A549 (cell line): ENCODE results near the gene GLIS1. TPM values are rescaled to one million over a fixed set of nuclear protein-coding genes. Genes with fewer than 3 reads are reported as not detected.

Source experiments
- ATAC-seq, 2 experiments: fragments of 200-7000 bp in 1 of 2; fragments of >200 bp in 1 of 2; cut with Nextera tagmentation in 1 of 2; cut with Tn5 transposase in 1 of 2; 3 replicates each; pipeline versions ENCODE4 v1.8.0 to v1.9.1; 2018 to 2020; ENCODE audit warnings: mild to moderate bottlenecking in 1 of 2, moderate library complexity in 1 of 2
- CTCF ChIA-PET: fragments of 300-600 bp; sonication (Branson Sonifier 250); formaldehyde crosslinking; extraction: SDS; loops from one replicate; lab custom pipeline; 2021; ENCODE audit warnings: antibody characterized with exemption, inconsistent platforms; lab: Yijun Ruan, JAX
- POLR2A ChIA-PET: fragments of 350-600 bp; formaldehyde crosslinking; extraction: SDS; loops from one replicate; lab custom pipeline; 2021; ENCODE audit warnings: antibody characterized with exemption, inconsistent platforms; lab: Yijun Ruan, JAX
- DNase-seq, 2 experiments: peaks; one replicate each; pipeline versions ENCODE4 v3.0.0 to v3.0.0-alpha.2; 2011 to 2016; ENCODE audit warnings: low read depth in 1 of 2, low spot score in 1 of 2
- FAIRE-seq: peaks from 2 replicates; lab custom pipeline; 2011; peaks lifted over from hg19 to GRCh38; lab: Jason Lieb, UNC
- H3K27ac ChIP-seq, 2 experiments: fragments of >200 bp; sonication (Bioruptor Twin); formaldehyde crosslinking; 3 replicates each; pipeline ENCODE4 v1.5.1; 2016 to 2017
- H3K4me1 ChIP-seq: fragments of >200 bp; sonication (Bioruptor Twin); formaldehyde crosslinking; 3 replicates; pipeline ENCODE4 v1.6.1; 2016
- H3K4me2 ChIP-seq: fragments of >200 bp; sonication (Bioruptor Twin); formaldehyde crosslinking; 3 replicates; pipeline ENCODE4 v1.6.1; 2016
- H3K4me3 ChIP-seq: fragments of >200 bp; sonication (Bioruptor Twin); formaldehyde crosslinking; 3 replicates; pipeline ENCODE4 v1.5.1; 2016
- H3K9me3 ChIP-seq: fragments of >200 bp; sonication (Bioruptor Twin); formaldehyde crosslinking; 3 replicates; pipeline ENCODE4 v1.6.1; 2016
- BCL3 ChIP-seq: fragments of >200 bp; sonication (Bioruptor Twin); formaldehyde crosslinking; IDR thresholded peaks from 3 replicates; pipeline ENCODE4 v1.6.1; 2016
- CBX2 ChIP-seq: fragments of 200-600 bp; sonication (generic); IDR thresholded peaks from 2 replicates; pipeline ENCODE4 v1.6.1; 2016; ENCODE audit warnings: low read depth, mild to moderate bottlenecking, borderline replicate concordance
- CEBPB ChIP-seq, 2 experiments: fragments of >200 bp in 1 of 2; sonication (Bioruptor Twin) in 1 of 2; formaldehyde crosslinking in 1 of 2; IDR thresholded peaks; 2 replicates each; pipeline ENCODE4 v1.6.1; 2012 to 2016
- CHD2 ChIP-seq: fragments of 150-350 bp; IDR thresholded peaks from 2 replicates; pipeline ENCODE4 v1.6.1; 2014; ENCODE audit warnings: low read length; ENCODE audit not compliant: partially characterized antibody
- CHD4 ChIP-seq: fragments of 200-600 bp; sonication (generic); IDR thresholded peaks from 2 replicates; pipeline ENCODE4 v1.6.1; 2016; ENCODE audit warnings: antibody characterized with exemption, mild to moderate bottlenecking, borderline replicate concordance
- E2F6 ChIP-seq: IDR thresholded peaks from 2 replicates; pipeline ENCODE4 v1.6.1; 2012; ENCODE audit warnings: low read depth, borderline replicate concordance
- ELK1 ChIP-seq: fragments of 150-350 bp; IDR thresholded peaks from 2 replicates; pipeline ENCODE4 v1.6.1; 2014; ENCODE audit warnings: low read depth, mild to moderate bottlenecking, low read length
- ESRRA ChIP-seq: fragments of 150-350 bp; IDR thresholded peaks from 2 replicates; pipeline ENCODE4 v1.6.1; 2014; ENCODE audit warnings: mild to moderate bottlenecking, low read length, borderline replicate concordance
- FOSB ChIP-seq: fragments of 250-450 bp; sonication (Bioruptor Pico); IDR thresholded peaks from 2 replicates; pipeline ENCODE4 v1.5.0; 2020; ENCODE audit warnings: mild to moderate bottlenecking, moderate library complexity
- FOXS1 ChIP-seq: fragments of 250-450 bp; sonication (Bioruptor Pico); IDR thresholded peaks from 2 replicates; pipeline ENCODE4 v1.5.0; 2020; ENCODE audit warnings: mild to moderate bottlenecking, moderate library complexity
- GATA3 ChIP-seq: IDR thresholded peaks from 2 replicates; pipeline ENCODE4 v1.6.1; 2012; ENCODE audit warnings: borderline replicate concordance
- HOXA7 ChIP-seq: fragments of 250-450 bp; sonication (Bioruptor Pico); IDR thresholded peaks from 2 replicates; pipeline ENCODE4 v1.5.0; 2020; ENCODE audit warnings: mild to moderate bottlenecking, moderate library complexity
- HOXB13 ChIP-seq: fragments of 250-450 bp; sonication (Bioruptor Pico); IDR thresholded peaks from 2 replicates; pipeline ENCODE4 v1.5.0; 2020; ENCODE audit warnings: low read depth, mild to moderate bottlenecking, moderate library complexity
- JUN ChIP-seq, 2 experiments: fragments of >200 bp; sonication (Bioruptor Twin); formaldehyde crosslinking; IDR thresholded peaks; 2 replicates in 1 of 2; 3 replicates in 1 of 2; pipeline ENCODE4 v1.6.1; 2016 to 2017
- JUNB ChIP-seq: fragments of >200 bp; sonication (Bioruptor Twin); formaldehyde crosslinking; IDR thresholded peaks from 2 replicates; pipeline ENCODE4 v1.6.1; 2016
- KDM1A ChIP-seq: fragments of 200-600 bp; sonication (generic); IDR thresholded peaks from 2 replicates; pipeline ENCODE4 v1.6.1; 2016; ENCODE audit warnings: low read depth, mild to moderate bottlenecking
- MAFK ChIP-seq: fragments of 450-650 bp; IDR thresholded peaks from 2 replicates; pipeline ENCODE4 v1.6.1; 2014; ENCODE audit not compliant: partially characterized antibody
- MAX ChIP-seq: IDR thresholded peaks from 2 replicates; pipeline ENCODE4 v1.6.1; 2012
- MYC ChIP-seq: IDR thresholded peaks from 2 replicates; pipeline ENCODE4 v1.6.1; 2012; ENCODE audit warnings: mild to moderate bottlenecking, inconsistent platforms, low read length, improper control_type of control experiment, borderline replicate concordance
- NFE2L2 ChIP-seq: fragments of 150-350 bp; conservative IDR thresholded peaks from 2 replicates; pipeline ENCODE4 v1.6.1; 2014; ENCODE audit warnings: low read length
- NPAS2 ChIP-seq: fragments of 250-450 bp; sonication (Bioruptor Pico); IDR thresholded peaks from 2 replicates; pipeline ENCODE4 v1.8.0; 2022; ENCODE audit warnings: mild to moderate bottlenecking, moderate library complexity, borderline replicate concordance
- PBX3 ChIP-seq: IDR thresholded peaks from 2 replicates; pipeline ENCODE4 v1.6.1; 2012
- POLR2AphosphoS2 ChIP-seq: conservative IDR thresholded peaks from 2 replicates; pipeline ENCODE4 v1.6.1; 2012; ENCODE audit warnings: low read length, improper control_type of control experiment, inconsistent platforms
- RAD21 ChIP-seq, 2 experiments: fragments of >200 bp in 1 of 2; sonication (Bioruptor Twin) in 1 of 2; formaldehyde crosslinking in 1 of 2; IDR thresholded peaks in 1 of 2; conservative IDR thresholded peaks in 1 of 2; 2 replicates in 1 of 2; 3 replicates in 1 of 2; pipeline ENCODE4 v1.6.1; 2012 to 2018; ENCODE audit warnings: inconsistent platforms in 1 of 2
- RCOR1 ChIP-seq: fragments of 150-350 bp; IDR thresholded peaks from 2 replicates; pipeline ENCODE4 v1.6.1; 2014; ENCODE audit warnings: antibody characterized with exemption, low read length, low read depth
- SMC3 ChIP-seq: fragments of >200 bp; sonication (Bioruptor Twin); formaldehyde crosslinking; IDR thresholded peaks from 3 replicates; pipeline ENCODE4 v1.6.1; 2018; ENCODE audit warnings: inconsistent platforms
- TFCP2L1 ChIP-seq: fragments of 250-450 bp; sonication (Bioruptor Pico); IDR thresholded peaks from 2 replicates; pipeline ENCODE4 v1.5.0; 2021; ENCODE audit warnings: mild to moderate bottlenecking
- ZC3H11A ChIP-seq: fragments of 450-650 bp; IDR thresholded peaks from 2 replicates; pipeline ENCODE4 v1.6.1; 2014; ENCODE audit warnings: antibody characterized with exemption, mild to moderate bottlenecking
- WGBS: methylation state at CpG from one replicate; pipeline ENCODE4 v1.1.6; 2017; ENCODE audit errors: missing lambda C conversion rate; 5-methylcytosine and 5-hydroxymethylcytosine counted together
- polyA plus RNA-seq, 4 experiments: library from polyadenylated mRNA; depleted of rRNA in 3 of 4; stranded (reverse); fragments of >200 nt; fragmentation: RNase III in 1 of 4; extraction: RNeasy Plus Mini Kit Qiagen cat#74134 plus additional on column Dnase treatment in 1 of 4; gene quantifications; 2 replicates in 3 of 4; 3 replicates in 1 of 4; pipeline ENCODE4 v1.2.3, GENCODE V29; 2011 to 2017

GLIS1 gene
- polyA plus RNA-seq, 2 of the 4 experiments (the other 2 are of a cell fraction) = 0.04 TPM; not detected in 1

GRCh38 chr1:53660666-53661065 is 78.3 kb downstream of the GLIS1 start:
- POLR2A ChIA-PET = no interaction called here
- FAIRE-seq (no peak), ATAC-seq (no peak), DNase-seq (no peak)
- no peak overlapping the region for H3K4me3 ChIP-seq
- CTCF ChIA-PET = interaction anchor here (1.3 kb wide), 1 partner anchor 17 kb away, joined by 5 read pairs; no protein-coding TSS in a partner anchor
- WGBS = no CpG with 5 or more reads among the region's 3 CpGs
- H3K9me3 ChIP-seq = no peaks in the 10 kb centered on the region
- H3K4me1 ChIP-seq = no peaks in the 10 kb centered on the region
- no peak overlapping the region for H3K27ac ChIP-seq
- no peak overlapping the region for H3K4me2 ChIP-seq
- TF ChIP-seq TFCP2L1 (CRISPR knock-in tag) = no peak
- no peak for TF ChIP-seq CEBPB (IDR thresholded peaks at IDR 0.05)
- no peak for TF ChIP-seq E2F6
- TF ChIP-seq ZC3H11A = no peak
- no peak for TF ChIP-seq RCOR1
- TF ChIP-seq FOXS1 (CRISPR knock-in tag) = no peak
- no peak for TF ChIP-seq NFE2L2
- TF ChIP-seq ELK1 = no peak
- TF ChIP-seq NPAS2 (CRISPR knock-in tag) = no peak
- TF ChIP-seq BCL3 = no peak
- TF ChIP-seq GATA3 = no peak
- TF ChIP-seq CBX2 = no peak
- no peak for TF ChIP-seq POLR2AphosphoS2
- no peak for TF ChIP-seq HOXA7 (CRISPR knock-in tag)
- no peak for TF ChIP-seq FOSB (CRISPR knock-in tag)
- TF ChIP-seq ESRRA = no peak
- TF ChIP-seq MYC = no peak
- TF ChIP-seq KDM1A = no peak
- TF ChIP-seq JUN (IDR thresholded peaks at IDR 0.05) = no peak

- POLR2A ChIA-PET = no interaction called here
- FAIRE-seq = no peak
- Histone ChIP-seq H3K4me3 (no peak overlapping the region), H3K4me1 (no peaks in the 10 kb centered on the region), H3K4me2 (no peak overlapping the region)
- 0% methylated on average over 1 of the region's 2 CpGs for WGBS
- TF ChIP-seq FOXS1 (CRISPR knock-in tag) (no peak), MAX (no peak), MAFK (no peak), JUNB (no peak), CHD2 (no peak), PBX3 (no peak), TFCP2L1 (CRISPR knock-in tag) (no peak), KDM1A (no peak), POLR2AphosphoS2 (no peak), ELK1 (no peak), CHD4 (no peak), RAD21 (conservative IDR thresholded peaks at IDR 0.05 in 1 of 2, IDR thresholded peaks at IDR 0.05 in 1 of 2) (no peak), ESRRA (no peak), HOXB13 (no peak), SMC3 (no peak)
- TF ChIP-seq, all 56 proteins: peak for 0
- ATAC-seq (no peak), DNase-seq (no peak)
- CTCF ChIA-PET = interaction anchor here (0.7 to 1.3 kb wide), 3 partner anchors 10 to 28 kb away, joined by 3 to 5 read pairs (median 3); no protein-coding TSS in a partner anchor
- no peaks in the 10 kb centered on the region for H3K9me3 ChIP-seq
- H3K27ac ChIP-seq = no peak overlapping the region
Measured at GRCh38 chr1:53659436-53659835, 79.5 kb downstream of the GLIS1 start.
